COLO668 (cell line): ENCODE measurements around the gene PDHX.

Experiments
- DNase-seq: peaks from one replicate; lab custom pipeline; 2025; ENCODE audit not compliant: unreplicated experiment; lab: John Stamatoyannopoulos, UW

PDHX gene

GRCh38 chr11:34953955-34954354, 37.5 kb downstream of the PDHX start:
- no peak for DNase-seq

DNA sequence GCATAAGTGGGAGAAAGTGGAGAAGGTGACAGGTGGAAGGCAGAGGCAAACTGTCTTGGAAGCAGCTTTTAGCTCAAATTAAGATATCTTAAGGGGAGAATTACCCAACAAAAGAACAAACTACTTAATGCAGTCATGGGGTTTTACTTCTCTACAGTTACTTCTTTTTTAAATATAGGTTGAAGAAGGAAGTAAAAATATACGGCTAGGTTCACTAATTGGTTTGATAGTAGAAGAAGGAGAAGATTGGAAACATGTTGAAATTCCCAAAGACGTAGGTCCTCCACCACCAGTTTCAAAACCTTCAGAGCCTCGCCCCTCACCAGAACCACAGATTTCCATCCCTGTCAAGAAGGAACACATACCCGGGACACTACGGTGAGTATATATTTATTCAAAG, 40.8 kb downstream of the PDHX start:
- DNase-seq, result no peak

DNA sequence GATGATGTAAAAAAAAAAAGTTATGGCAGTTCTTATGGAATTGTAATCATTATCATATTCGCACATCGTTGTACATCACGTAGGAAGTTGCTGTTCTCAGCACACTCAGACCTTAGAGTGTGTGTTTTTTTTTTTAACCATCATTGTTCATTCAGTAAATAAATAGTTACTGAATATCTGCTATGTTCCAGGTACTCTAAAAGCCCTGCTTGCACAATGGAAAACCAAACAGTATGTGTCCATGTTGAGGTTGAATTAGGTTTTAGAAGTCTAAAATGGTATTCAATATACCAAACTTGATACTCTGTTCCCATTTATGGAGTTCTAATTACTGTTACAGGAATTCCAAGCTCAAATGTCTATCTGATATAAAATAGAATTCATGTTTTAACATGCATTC, 41.2 kb downstream of the PDHX start:
- DNase-seq, result no peak

- DNase-seq, result no peak
Measured at GRCh38 chr11:34959770-34960169, 43.4 kb downstream of the PDHX start.

DNA sequence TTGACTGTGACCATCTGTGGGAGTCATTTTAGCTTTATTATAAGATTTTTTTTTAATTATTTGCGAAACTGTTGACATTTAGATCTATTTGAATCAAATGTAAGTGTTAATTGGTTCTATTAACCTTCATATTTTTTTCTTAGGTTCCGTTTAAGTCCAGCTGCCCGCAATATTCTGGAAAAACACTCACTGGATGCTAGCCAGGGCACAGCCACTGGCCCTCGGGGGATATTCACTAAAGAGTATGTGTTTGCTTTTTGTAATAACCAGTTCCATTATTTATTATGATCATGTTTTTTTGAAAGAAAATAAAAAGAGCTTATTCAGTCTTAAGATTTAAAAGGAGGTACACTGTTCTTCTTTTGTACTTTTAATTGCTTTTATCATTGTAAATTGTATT, 43.9 kb downstream of the PDHX start:
- DNase-seq, result no peak

DNA sequence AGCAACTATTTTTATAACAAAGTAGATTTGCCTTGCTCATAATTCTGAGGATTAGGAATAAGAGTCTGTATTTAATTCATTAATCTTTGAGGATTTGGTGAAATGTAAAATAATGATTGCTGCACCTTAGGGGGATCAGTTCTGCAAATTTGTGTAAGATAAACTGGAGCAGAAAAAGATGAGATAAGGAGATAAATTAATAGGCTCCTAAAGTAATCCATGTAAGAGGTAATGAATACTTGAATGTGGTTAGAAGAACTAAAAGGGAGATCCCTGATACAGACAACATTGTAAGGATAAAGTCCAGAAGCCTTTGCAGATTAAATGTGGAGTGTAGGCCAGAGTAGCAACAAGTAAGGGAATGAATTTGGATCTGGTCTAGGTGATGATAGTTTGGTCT, 45.6 kb downstream of the PDHX start:
- DNase-seq, result no peak

- no peak for DNase-seq
Measured at GRCh38 chr11:34963351-34963750, 46.9 kb downstream of the PDHX start.

GRCh38 chr11:34964610-34965331, 48.4 kb downstream of the PDHX start:
- DNase-seq, result no peak

DNA sequence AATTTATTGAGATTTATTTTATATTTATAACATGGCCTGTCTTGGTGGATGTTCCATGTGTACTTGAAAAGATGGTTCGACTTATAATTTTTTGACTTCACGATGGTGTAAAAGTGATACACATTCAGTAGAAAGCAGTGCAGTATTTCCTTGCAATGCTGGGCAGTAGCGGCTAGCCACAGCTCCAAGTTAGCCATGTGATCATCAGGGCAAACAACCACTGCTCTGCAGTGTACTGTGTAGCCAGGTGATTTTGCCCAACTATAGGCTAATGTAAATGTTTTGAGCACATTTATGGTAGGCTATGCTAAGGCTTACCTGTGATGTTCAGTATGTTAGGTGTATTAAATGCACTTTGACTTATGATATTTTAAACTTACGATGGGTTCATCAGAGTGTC, 52.4 kb downstream of the PDHX start:
- DNase-seq, result no peak

GRCh38 chr11:34970033-34970432, 53.6 kb downstream of the PDHX start:
- no peak for DNase-seq

DNA sequence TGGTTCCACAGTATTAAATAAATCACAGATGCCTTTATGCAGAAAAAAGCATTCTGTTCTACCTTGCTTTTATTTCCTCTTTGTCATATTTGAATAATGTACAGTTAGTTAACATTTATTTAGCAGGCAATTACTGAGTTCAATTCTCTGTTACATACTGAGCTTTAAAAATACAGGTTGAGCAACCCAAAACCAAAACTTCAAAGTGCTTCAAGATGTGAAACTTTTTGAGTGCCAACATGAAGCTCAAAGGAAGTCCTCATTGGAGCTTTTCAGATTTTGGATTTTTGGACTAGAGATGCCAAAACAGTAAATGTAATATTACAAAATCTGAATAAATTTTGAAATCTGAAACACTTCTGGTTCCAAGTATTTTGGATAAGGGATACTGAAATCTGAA, 54.1 kb downstream of the PDHX start:
- no peak for DNase-seq

DNA sequence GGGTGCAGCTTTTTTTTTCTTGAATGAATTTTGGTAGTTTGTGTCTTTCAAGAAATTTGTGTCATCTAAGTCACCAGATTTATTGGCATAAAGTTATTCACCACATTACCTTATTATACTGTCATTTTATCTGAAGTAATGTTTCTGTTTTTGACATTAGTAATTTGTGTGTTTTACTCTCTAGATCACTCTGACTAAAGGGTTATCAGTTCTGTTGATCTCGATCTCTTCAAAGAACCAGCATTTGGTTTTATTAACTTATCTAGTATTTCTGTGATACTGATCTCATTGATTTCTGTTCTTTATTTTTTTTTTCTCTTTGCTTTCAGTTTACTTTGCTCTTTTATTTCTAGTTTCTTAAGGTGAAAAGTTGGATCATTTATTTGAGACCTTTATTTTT, 55.5 kb downstream of the PDHX start:
- no peak for DNase-seq

GRCh38 chr11:34972366-34972765, 55.9 kb downstream of the PDHX start:
- no peak for DNase-seq

GRCh38 chr11:34972892-34973291, 56.5 kb downstream of the PDHX start:
- no peak for DNase-seq

DNA sequence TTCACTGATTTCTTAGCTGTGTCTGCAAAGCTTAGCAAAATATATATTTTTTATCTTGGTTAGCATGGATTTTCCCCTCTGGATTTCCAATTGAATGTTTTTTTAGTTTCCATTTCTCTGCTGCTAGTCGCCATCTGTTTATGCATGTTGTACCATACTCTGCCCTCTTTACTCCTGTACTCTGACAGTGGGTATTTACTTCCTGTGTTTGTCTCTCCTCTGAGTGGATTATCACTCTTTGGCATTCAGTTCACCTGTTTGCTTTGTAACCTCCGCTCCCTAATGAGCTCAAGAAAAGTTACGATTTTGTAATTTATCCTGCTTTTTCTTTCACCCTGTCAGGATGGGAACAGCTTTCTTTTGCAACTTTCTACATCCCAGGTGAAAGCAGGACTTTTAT, 59.1 kb downstream of the PDHX start:
- DNase-seq, result no peak

DNA sequence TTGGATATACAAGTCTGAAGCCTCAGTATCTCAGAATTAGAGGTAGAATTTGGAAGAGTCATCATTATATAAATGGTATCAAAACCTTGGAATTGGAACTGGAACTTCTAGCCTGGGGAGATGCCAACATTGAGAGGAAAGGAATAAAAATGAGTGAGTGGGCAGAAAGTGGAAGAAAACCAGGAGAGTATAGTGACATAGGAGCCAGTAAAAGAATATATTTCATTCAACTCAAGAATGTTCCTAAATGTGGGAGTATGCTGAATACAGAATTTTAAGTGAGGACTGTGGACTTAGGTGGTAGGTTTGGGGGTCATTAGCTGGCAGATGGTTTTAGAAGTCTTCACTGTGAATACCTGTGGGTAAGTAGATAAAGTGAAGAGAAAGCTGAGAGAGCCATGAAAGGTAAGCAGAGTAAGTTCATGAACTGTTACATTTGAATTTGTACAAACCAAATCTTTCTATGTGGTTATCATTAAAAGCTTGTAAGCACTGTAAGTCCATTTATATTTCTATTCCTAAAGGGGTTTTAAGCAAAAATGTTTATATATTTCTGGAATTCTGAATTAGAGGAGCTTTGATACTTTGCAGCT, 60.2 kb downstream of the PDHX start:
- DNase-seq, result no peak

DNA sequence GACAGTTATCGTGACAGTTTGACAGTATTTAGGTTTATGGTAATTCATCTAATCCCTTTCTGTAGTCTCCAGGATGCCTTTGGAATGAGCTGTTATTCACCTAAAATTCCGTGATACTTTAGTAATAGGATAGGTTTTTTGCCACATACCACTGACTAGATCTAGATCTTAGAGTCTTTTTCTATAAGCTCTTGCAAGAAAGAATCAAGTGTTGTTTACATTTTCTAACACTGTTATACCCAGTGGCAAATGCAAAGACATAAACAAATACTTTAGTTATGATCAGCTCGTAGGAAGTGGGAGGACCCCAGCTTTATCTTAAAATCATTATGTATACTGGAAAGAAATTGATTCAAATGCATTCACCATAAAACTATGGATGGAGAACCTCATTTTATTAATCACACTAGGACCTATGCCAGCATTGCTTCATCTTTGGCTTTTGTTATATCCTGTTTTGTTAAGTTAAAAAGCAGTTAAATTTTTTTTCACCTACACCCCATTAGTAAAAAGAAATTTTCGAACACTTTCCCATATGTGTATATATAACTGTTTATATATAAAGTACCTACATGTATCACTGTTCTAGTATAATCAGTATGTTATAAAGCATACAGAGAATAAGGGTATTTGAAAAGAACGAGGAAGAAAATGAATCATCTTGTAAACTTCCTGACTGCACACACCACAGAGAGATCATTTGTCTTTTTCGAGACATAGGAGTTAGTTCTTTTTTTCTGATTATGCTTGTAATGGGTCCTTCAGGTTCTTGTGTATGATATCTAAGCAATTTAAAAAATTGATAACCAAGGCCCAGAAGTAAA, 60.9 kb downstream of the PDHX start:
- DNase-seq, result no peak

GRCh38 chr11:34978236-34979191, 62.1 kb downstream of the PDHX start:
- no peak for DNase-seq

GRCh38 chr11:34984514-34984913, 68.1 kb downstream of the PDHX start:
- DNase-seq, result no peak

DNA sequence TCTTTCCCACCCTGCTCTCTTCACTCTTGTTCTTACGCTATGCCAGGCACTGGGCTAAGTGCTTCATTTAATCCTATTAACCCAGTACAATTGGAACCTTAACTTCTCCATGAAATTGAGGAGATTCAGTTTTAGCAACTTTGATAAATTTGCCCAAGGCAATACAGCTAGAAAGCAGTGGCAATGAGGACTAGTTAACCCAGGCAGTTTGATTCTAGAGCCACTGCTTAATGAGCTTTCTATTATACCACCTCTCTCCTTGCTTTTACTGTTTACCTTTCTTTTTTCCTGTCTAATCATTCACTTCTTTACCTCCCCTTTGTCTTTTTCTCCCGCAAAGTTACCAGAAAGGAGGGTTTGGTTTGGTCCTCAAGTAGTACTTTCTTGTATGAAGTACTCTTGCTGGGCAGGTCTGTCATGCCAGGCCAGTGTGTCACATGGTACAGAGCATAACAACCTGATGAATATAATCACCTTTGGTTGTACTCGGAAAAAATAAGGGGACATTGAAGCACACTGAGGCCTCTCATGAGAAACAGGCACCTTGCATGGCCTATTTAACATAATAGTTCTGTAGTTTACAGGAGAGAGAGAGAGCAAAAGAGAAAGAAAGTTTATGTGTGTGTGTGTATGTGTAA, 70.6 kb downstream of the PDHX start:
- DNase-seq, result no peak

GRCh38 chr11:34987617-34988016, 71.2 kb downstream of the PDHX start:
- no peak for DNase-seq
